ENCODE results near the gene LBR.

The LBR gene

DNA sequence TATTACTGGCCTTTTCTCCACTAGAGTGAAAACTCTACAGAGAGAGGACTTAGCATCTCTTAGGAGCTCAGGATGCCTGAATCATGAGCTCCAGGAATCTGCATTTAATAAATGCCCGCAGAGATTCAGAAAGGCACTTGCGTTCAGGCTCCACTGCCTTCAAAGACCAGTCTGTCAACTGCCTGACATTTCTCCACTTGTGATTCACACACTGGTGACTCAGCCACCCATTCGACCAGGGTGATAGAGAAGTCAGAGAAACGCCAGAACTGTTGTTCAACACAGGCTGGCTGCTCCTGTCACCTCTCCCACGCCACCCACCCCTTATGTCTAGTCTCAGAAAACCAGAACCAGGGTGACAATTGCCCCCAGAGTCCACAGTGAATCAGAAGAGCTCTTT, 26.9 kb upstream of the LBR start:
- no peaks in the 10 kb centered on the region for H3K9me3 Mint-ChIP-seq
- H3K4me1 Mint-ChIP-seq (ENCODE audit: low read depth), result peaks cover 37% of the 10 kb centered on the region
- peaks cover 3% of the 10 kb centered on the region for H3K36me3 Mint-ChIP-seq (ENCODE audit: low read depth)
- peak overlapping the region; percentile 87 for H3K27ac Mint-ChIP-seq
- H3K27me3 Mint-ChIP-seq (ENCODE audit: low read depth), result no peaks in the 10 kb centered on the region
- peak overlapping the region; percentile 55 for H3K4me3 Mint-ChIP-seq

DNA sequence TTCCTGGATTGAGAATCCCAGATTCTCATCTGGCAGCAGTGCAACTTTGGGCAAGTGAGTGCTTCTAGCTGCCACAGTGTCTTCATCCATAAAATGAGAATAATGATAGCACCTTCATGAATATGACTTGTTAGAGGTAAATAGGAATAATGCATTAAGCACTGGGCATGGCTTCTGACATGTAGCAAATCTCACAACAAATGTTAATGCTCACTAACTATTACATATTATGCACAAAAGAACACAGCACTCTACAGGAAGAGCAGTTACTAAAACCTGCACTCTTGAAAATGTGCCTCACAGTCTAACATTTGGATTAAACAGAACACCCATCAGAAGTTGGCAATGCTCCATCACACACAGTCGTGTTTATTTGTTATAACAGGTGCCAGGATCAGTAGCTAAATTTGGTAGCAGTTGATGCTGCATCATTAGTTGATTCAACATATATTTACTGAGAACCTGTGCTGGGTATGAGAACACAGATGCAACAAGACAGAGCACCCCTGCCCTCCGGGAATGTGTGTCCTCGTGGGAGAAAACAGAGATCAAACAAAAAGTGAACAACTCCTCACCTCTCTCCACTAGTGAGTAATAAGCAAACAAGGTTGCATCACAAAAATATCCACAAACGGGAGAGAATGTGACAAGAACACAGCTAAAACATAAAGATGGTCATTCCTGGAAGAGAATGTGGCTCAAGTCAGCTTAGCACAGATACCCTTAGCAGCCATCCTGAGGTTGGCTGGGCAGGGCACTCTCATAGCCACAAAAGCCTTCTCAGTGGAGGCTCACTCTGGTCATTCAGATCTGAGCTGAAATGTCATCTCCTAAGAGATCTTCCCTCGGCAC, 26.2 kb upstream of the LBR start:
- Mint-ChIP-seq H3K27me3 (ENCODE audit: low read depth) (no peaks in the 10 kb centered on the region), H3K4me1 (ENCODE audit: low read depth) (peaks cover 37% of the 10 kb centered on the region), H3K36me3 (ENCODE audit: low read depth) (peaks cover 3% of the 10 kb centered on the region), H3K27ac (peak overlapping the region; percentile 87), H3K4me3 (no peak overlapping the region), H3K9me3 (no peaks in the 10 kb centered on the region)

GRCh38 chr1:225451840-225452515, 24.1 kb upstream of the LBR start:
- Mint-ChIP-seq H3K9me3 (no peaks in the 10 kb centered on the region), H3K36me3 (ENCODE audit: low read depth) (peaks cover 3% of the 10 kb centered on the region), H3K4me3 (no peak overlapping the region), H3K27ac (no peak overlapping the region), H3K4me1 (ENCODE audit: low read depth) (peaks cover 42% of the 10 kb centered on the region), H3K27me3 (ENCODE audit: low read depth) (no peaks in the 10 kb centered on the region)

DNA sequence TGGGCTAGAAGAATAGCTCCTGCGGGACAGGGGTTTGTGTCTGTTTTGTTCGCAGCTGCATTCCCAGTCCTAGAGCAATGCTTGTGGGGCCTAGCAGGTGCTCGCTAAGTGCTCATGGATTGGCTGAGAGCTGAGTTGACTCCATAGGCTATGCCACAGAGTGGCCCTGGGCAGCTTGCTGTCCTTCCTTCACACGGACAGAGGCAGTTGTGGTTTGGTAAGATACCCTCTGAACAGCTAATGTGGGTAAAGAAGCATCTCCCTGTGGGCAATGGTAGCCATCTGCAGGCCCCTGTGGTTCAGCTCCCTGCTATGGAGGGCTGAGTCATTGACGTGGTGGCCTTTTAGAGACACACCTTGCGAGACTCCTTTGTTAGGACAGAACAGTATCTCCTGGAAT, 23.5 kb upstream of the LBR start:
- no peak overlapping the region for H3K27ac Mint-ChIP-seq
- no peaks in the 10 kb centered on the region for H3K27me3 Mint-ChIP-seq (ENCODE audit: low read depth)
- peaks cover 3% of the 10 kb centered on the region for H3K36me3 Mint-ChIP-seq (ENCODE audit: low read depth)
- no peaks in the 10 kb centered on the region for H3K9me3 Mint-ChIP-seq
- H3K4me1 Mint-ChIP-seq (ENCODE audit: low read depth), result peaks cover 43% of the 10 kb centered on the region
- H3K4me3 Mint-ChIP-seq, result no peak overlapping the region

DNA sequence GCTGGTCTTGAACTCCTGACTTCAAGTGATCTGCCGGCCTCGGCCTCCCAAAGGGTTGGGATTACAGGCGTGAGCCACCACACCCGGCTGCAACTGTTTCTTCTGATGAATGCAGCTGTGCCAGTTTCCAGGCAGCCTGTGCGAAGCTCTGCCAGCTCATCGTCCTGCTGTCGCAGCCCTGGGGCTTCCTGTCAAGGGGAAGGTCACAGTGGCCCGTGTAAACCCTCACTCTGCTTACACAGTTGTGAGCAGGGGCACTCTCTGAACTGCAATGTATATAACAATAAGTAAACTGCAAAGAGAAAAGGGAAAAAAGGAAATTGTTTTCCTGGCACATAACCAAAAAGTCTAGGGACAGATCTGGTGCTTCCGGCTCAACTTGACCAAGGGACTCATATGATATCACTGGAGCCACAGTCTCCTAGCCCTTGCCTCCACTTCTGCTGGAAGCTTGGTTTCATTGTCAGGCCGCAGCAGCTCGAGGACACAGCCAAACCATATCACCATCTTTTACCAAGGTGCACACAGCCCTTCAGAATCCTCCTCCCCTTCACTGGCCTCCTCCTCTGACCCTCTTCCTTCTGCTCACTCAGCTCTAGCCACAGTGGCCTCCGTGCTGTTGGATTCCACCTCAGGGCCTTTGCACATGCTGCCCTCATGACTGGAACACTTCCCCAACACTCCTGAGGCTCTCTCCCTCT, 22.8 kb upstream of the LBR start:
- Mint-ChIP-seq H3K4me3 (no peak overlapping the region), H3K27me3 (ENCODE audit: low read depth) (no peaks in the 10 kb centered on the region), H3K27ac (peak overlapping the region; percentile 64), H3K36me3 (ENCODE audit: low read depth) (peaks cover 3% of the 10 kb centered on the region), H3K9me3 (no peaks in the 10 kb centered on the region), H3K4me1 (ENCODE audit: low read depth) (peaks cover 50% of the 10 kb centered on the region)

DNA sequence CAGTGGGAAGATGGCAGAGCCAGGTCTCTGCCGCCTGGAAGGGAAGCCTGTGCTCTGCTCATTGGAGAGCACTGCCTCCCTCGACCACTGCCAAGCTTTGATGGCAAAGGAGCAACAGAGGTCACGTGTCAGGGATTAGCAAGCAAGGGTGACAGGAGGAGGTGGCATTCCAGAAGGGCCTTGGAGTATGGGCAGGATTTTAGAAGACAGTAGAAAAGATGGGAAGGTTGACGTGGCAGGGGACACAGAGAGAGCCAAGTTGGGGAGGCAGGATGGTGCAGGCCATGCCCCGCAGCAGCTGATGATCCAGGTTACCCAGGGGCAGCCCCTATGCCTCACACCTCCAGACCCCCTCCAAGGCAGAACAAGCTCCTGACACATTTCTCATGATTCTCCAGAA, 21.9 kb upstream of the LBR start:
- no peak overlapping the region for H3K4me3 Mint-ChIP-seq
- H3K4me1 Mint-ChIP-seq (ENCODE audit: low read depth), result peaks cover 55% of the 10 kb centered on the region
- no peaks in the 10 kb centered on the region for H3K27me3 Mint-ChIP-seq (ENCODE audit: low read depth)
- peaks cover 3% of the 10 kb centered on the region for H3K36me3 Mint-ChIP-seq (ENCODE audit: low read depth)
- H3K9me3 Mint-ChIP-seq, result no peaks in the 10 kb centered on the region
- H3K27ac Mint-ChIP-seq, result no peak overlapping the region

DNA sequence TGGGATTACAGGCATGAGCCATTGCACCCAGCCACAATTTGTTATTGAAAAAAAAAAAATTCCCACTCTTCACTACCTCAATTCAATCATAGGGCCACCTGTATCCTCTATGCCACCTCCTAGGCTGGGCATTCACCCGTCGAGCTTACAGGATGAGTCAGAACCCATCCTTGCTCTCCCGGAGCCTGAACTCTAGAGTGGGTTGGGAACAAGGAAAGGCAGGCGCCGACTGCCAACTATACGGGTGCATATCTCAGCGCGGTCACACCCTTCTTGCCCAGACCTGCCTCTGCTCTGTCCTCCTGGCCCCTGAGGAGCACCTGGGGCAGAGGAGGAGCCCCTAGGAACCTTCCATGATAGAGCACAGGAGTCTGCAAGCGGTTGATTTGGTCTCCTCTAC, 21.4 kb upstream of the LBR start:
- Mint-ChIP-seq H3K4me1 (ENCODE audit: low read depth) (peaks cover 57% of the 10 kb centered on the region), H3K9me3 (no peaks in the 10 kb centered on the region), H3K36me3 (ENCODE audit: low read depth) (peaks cover 4% of the 10 kb centered on the region), H3K4me3 (no peak overlapping the region), H3K27me3 (ENCODE audit: low read depth) (no peaks in the 10 kb centered on the region), H3K27ac (peak overlapping the region; percentile 50)

DNA sequence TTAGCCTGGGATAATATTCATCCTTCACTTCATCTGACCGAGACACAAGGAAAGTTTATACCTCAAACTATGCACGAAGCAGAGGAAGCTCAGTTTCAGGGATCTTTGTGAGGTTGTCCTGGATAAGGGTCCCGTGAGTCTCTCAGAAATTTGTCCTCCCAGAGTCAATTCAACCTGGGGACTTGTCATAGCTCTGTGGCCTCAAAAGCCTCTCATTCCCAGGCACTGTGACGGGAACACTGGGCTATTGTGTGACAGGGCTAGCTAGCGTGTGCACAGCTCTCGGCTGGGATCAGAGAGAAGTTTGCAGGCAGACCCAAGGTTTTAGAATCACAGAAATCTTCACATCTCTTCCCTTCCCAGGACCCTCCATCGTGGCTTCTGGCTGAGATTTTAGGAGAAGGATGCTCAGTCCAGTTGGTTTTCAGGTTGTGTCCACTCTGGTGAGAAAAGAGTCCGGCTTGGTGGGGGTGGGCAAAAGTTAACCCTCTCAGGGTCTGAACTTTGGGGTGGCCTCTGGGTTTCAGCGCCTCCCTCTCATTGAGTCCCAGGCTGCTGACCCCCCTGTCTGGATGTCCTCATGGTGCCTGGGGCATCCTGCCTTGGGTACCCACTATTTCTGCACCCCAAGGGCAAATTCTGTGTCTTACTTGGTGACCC, 20.4 kb upstream of the LBR start:
- no peak overlapping the region for H3K4me3 Mint-ChIP-seq
- no peak overlapping the region for H3K27ac Mint-ChIP-seq
- H3K27me3 Mint-ChIP-seq (ENCODE audit: low read depth), result no peaks in the 10 kb centered on the region
- no peaks in the 10 kb centered on the region for H3K9me3 Mint-ChIP-seq
- H3K4me1 Mint-ChIP-seq (ENCODE audit: low read depth), result peaks cover 54% of the 10 kb centered on the region
- H3K36me3 Mint-ChIP-seq (ENCODE audit: low read depth), result peaks cover 4% of the 10 kb centered on the region

DNA sequence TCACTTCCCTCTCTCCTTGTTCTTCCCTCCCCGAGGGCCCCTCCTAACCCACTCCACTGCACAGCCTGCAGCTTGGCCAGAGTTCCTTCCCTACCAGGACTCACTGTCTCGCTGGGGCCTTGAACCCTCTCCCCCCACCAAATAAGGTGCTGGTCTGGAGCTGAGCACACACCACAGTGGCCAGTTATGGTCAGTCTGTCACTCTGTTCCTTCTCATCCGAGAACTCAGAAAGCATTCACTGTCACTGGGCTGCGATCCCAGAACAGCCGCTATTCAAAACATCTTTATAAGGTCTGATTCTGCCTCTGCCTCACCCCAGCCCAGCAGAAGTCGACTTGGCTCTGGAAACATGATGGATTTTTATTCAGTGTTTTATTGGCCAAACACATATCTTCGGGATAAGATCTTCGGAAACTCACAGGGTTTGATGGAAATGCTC, 19.8 kb upstream of the LBR start:
- no peaks in the 10 kb centered on the region for H3K9me3 Mint-ChIP-seq
- H3K4me1 Mint-ChIP-seq (ENCODE audit: low read depth), result peaks cover 59% of the 10 kb centered on the region
- H3K4me3 Mint-ChIP-seq, result no peak overlapping the region
- H3K27me3 Mint-ChIP-seq (ENCODE audit: low read depth), result no peaks in the 10 kb centered on the region
- H3K27ac Mint-ChIP-seq, result peak overlapping the region; percentile 55
- peaks cover 4% of the 10 kb centered on the region for H3K36me3 Mint-ChIP-seq (ENCODE audit: low read depth)

DNA sequence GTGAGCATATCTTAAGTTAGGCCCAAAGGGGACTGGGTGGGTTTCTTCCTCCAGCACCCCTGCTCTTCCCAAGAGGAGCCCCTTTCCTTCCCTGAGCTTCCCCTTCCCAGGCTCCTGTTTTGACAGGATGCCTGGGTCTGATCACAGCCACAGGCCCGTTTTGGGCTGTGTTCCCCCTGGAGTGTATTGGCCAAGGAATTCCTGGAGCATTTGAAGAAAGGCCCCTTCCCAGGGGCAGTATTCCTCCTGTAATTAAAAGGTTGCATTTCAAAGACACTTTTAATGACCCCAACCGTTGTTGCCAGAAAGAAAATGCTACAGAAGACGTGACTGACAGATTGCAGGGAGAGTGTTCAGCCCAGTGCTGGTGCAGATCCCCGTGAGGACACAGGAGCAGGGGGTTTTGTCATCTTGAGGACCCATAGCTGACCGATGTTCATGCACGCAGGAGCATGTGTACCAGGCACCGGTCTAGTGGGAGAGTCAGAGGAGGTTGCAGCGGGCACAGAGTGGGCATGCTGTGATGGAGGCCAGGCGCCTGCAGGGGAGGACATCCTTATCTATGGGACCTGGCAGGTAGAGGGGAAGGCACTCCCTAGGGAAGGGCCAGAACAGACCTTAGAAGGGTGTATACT, 19.3 kb upstream of the LBR start:
- Mint-ChIP-seq H3K4me1 (ENCODE audit: low read depth) (peaks cover 64% of the 10 kb centered on the region), H3K9me3 (no peaks in the 10 kb centered on the region), H3K4me3 (no peak overlapping the region)

DNA sequence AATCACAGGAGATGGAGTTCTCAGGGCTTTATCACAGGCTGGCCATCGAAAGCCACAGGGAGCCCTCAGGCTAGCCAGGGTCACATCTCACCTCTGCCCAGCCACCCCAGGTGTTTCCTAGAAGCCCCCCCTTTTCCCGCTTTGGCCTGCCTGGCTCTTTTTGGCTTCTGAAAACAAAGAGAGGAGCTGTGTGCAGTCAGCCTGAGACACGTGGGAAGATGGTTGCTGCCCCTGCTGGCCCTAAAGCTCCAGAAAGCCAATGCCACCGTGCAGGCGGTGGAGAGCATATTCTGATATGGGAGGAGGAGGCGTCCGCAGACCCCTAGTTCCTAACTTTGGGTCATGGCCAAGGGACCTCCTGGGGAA, 18.7 kb upstream of the LBR start:
- no peaks in the 10 kb centered on the region for H3K9me3 Mint-ChIP-seq
- no peak overlapping the region for H3K27ac Mint-ChIP-seq
- H3K36me3 Mint-ChIP-seq (ENCODE audit: low read depth), result peaks cover 4% of the 10 kb centered on the region
- H3K4me3 Mint-ChIP-seq, result no peak overlapping the region
- H3K27me3 Mint-ChIP-seq (ENCODE audit: low read depth), result no peaks in the 10 kb centered on the region
- H3K4me1 Mint-ChIP-seq (ENCODE audit: low read depth), result peaks cover 68% of the 10 kb centered on the region

More for the DNA sequence above, 19.3 kb upstream of the LBR start:
- no peaks in the 10 kb centered on the region for H3K27me3 Mint-ChIP-seq (ENCODE audit: low read depth)
- H3K36me3 Mint-ChIP-seq (ENCODE audit: low read depth), result peaks cover 4% of the 10 kb centered on the region
- H3K27ac Mint-ChIP-seq, result no peak overlapping the region

- H3K36me3 Mint-ChIP-seq (ENCODE audit: low read depth), result peaks cover 4% of the 10 kb centered on the region
- H3K27ac Mint-ChIP-seq, result peak overlapping the region; percentile 89
- peak overlapping the region; percentile 63 for H3K4me3 Mint-ChIP-seq
- H3K27me3 Mint-ChIP-seq (ENCODE audit: low read depth), result no peaks in the 10 kb centered on the region
- no peaks in the 10 kb centered on the region for H3K9me3 Mint-ChIP-seq
- peaks cover 71% of the 10 kb centered on the region for H3K4me1 Mint-ChIP-seq (ENCODE audit: low read depth)
Measured at GRCh38 chr1:225445639-225446594, 18.1 kb upstream of the LBR start.

DNA sequence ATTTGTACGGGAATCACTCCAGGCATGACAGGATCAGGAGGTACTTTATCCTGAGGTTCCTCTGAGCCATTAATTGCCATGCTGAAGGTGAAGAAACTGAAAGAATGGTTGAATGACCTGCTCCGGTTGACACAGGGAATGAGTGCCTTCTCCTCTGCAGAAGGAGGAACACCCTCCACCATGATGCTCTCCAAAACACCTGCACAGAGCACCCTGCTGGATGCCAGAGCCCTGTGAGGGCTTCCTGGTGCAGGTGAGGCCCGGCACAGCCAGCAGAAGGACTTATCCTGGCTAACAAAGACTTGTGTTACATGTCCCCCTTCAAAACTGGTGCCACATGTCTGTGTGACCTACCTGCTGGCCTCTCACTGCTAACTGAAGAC, 14.3 kb upstream of the LBR start:
- no peaks in the 10 kb centered on the region for H3K9me3 Mint-ChIP-seq
- H3K27ac Mint-ChIP-seq, result peak overlapping the region; percentile 81
- peaks cover 4% of the 10 kb centered on the region for H3K36me3 Mint-ChIP-seq (ENCODE audit: low read depth)
- H3K4me1 Mint-ChIP-seq (ENCODE audit: low read depth), result peaks cover 58% of the 10 kb centered on the region
- peak overlapping the region; percentile 71 for H3K4me3 Mint-ChIP-seq
- no peaks in the 10 kb centered on the region for H3K27me3 Mint-ChIP-seq (ENCODE audit: low read depth)

All from T-helper 1 cell treated with Interleukin-12 subunit alpha and Interleukin-12 subunit beta and Interleukin-4 antibody, amounts not matched to agents 30 μg/mL and 1 μg/mL, for 36 hours (primary cell).